Endothelial cell of umbilical vein (primary cell): ENCODE results near the gene PTDSS2. TPM values are rescaled to one million over a fixed set of nuclear protein-coding genes. Genes with fewer than 3 reads are reported as not detected.

ENCODE experiments used
- BruUV-seq: library from RNA; stranded (reverse); fragments of 400-500 nt; replicated peaks from 2 replicates; lab custom pipeline; 2021; lab: Mats Ljungman, UMichigan
- CTCF ChIA-PET: fragments of 300-600, 350-600 bp; sonication (Branson Sonifier 250); formaldehyde crosslinking; loops from one replicate; lab custom pipeline; 2021; ENCODE audit warnings: antibody characterized with exemption, inconsistent platforms; lab: Charles Lee
- POLR2A ChIA-PET: fragments of 300-600, 350-600 bp; sonication (Branson Sonifier 250); formaldehyde crosslinking; loops from one replicate; lab custom pipeline; 2021; ENCODE audit warnings: antibody characterized with exemption, inconsistent platforms; lab: Charles Lee
- DNase-seq: peaks from one replicate; pipeline ENCODE4 v3.0.0-alpha.2; 2011; ENCODE audit warnings: low read depth, low spot score
- FAIRE-seq: peaks from 2 replicates; lab custom pipeline; 2011; peaks lifted over from hg19 to GRCh38; lab: Jason Lieb, UNC
- H2AFZ ChIP-seq: 2 replicates; pipeline ENCODE4 v1.6.0; 2012; ENCODE audit warnings: low read depth, low read length, control low read depth, inconsistent platforms
- H3K27ac ChIP-seq: 2 replicates; pipeline ENCODE4 v1.5.1; 2011; ENCODE audit warnings: low read depth, mild to moderate bottlenecking, control low read depth, low read length, moderate library complexity; ENCODE audit not compliant: insufficient read depth
- H3K27me3 ChIP-seq, 2 experiments: 2 replicates each; pipeline versions ENCODE4 v1.6.0 to v1.6.1; 2011; ENCODE audit warnings: low read length in 2 of 2, mixed read lengths in 1 of 2; ENCODE audit not compliant: control insufficient read depth in 2 of 2, insufficient read depth in 2 of 2
- H3K36me3 ChIP-seq, 2 experiments: 2 replicates in 1 of 2; 3 replicates in 1 of 2; pipeline ENCODE4 v1.5.1; 2011; ENCODE audit warnings: low read length in 2 of 2, mild to moderate bottlenecking in 1 of 2, moderate library complexity in 1 of 2; ENCODE audit not compliant: control insufficient read depth in 2 of 2, insufficient read depth in 2 of 2; ENCODE audit errors: extremely low read depth in 1 of 2
- H3K4me1 ChIP-seq: 3 replicates; pipeline ENCODE4 v1.5.1; 2011; ENCODE audit warnings: mild to moderate bottlenecking, low read length; ENCODE audit not compliant: control insufficient read depth, insufficient read depth; ENCODE audit errors: extremely low read depth
- H3K4me2 ChIP-seq: 2 replicates; pipeline ENCODE4 v1.6.1; 2011; ENCODE audit warnings: low read length, control low read depth, mixed read lengths; ENCODE audit not compliant: insufficient read depth
- H3K4me3 ChIP-seq, 3 experiments: fragments of 200-600 bp in 1 of 3; sonication (generic), shearing (Covaris generic) in 1 of 3; replicated peaks in 1 of 3; 2 replicates each; pipeline ENCODE4 v1.5.1; 2011 to 2016; ENCODE audit warnings: control low read depth in 3 of 3, low read length in 3 of 3, mild to moderate bottlenecking in 2 of 3, inconsistent platforms in 1 of 3, low read depth in 1 of 3, moderate library complexity in 1 of 3; ENCODE audit not compliant: insufficient read depth in 1 of 3
- H3K79me2 ChIP-seq: 2 replicates; pipeline ENCODE4 v1.6.0; 2012; ENCODE audit warnings: low read length, inconsistent platforms; ENCODE audit not compliant: control insufficient read depth, insufficient read depth
- H3K9ac ChIP-seq: replicated peaks from 2 replicates; pipeline ENCODE3; 2011; ENCODE audit warnings: low read length, control low read depth; ENCODE audit not compliant: insufficient read depth; ENCODE audit errors: extremely low read depth
- H3K9me1 ChIP-seq: replicated peaks from 3 replicates; pipeline ENCODE4 v1.6.0; 2011; ENCODE audit warnings: mild to moderate bottlenecking, low read length; ENCODE audit not compliant: control insufficient read depth, insufficient read depth; ENCODE audit errors: extremely low read depth
- H3K9me3 ChIP-seq: replicated peaks from 2 replicates; pipeline ENCODE4 v1.5.1; 2012; ENCODE audit warnings: low read length, inconsistent platforms; ENCODE audit not compliant: control insufficient read depth, insufficient read depth
- H4K20me1 ChIP-seq: replicated peaks from 2 replicates; pipeline ENCODE3; 2011; ENCODE audit warnings: mild to moderate bottlenecking, low read length; ENCODE audit not compliant: control insufficient read depth, insufficient read depth; ENCODE audit errors: extremely low read depth
- EZH2 ChIP-seq: IDR thresholded peaks from 2 replicates; pipeline ENCODE4 v1.6.1; 2012; ENCODE audit warnings: borderline replicate concordance, low read depth, mild to moderate bottlenecking, moderate library complexity, low read length, inconsistent platforms; ENCODE audit not compliant: severe bottlenecking
- FOS ChIP-seq: IDR thresholded peaks from 2 replicates; pipeline ENCODE4 v1.6.1; 2011; ENCODE audit warnings: mild to moderate bottlenecking, low read length, moderate library complexity, borderline replicate concordance; ENCODE audit not compliant: insufficient read depth
- GATA2 ChIP-seq: IDR thresholded peaks from 2 replicates; pipeline ENCODE4 v1.7.0; 2011; ENCODE audit warnings: low read depth, mild to moderate bottlenecking, moderate library complexity, mixed read lengths, low read length; ENCODE audit not compliant: insufficient read length, insufficient read depth
- JUN ChIP-seq: IDR thresholded peaks from 2 replicates; pipeline ENCODE4 v1.6.1; 2011; ENCODE audit warnings: borderline replicate concordance, low read depth; ENCODE audit not compliant: insufficient read length, insufficient read depth
- MYC ChIP-seq: IDR thresholded peaks from one replicate; pipeline ENCODE4 v1.6.1; 2011; ENCODE audit warnings: mild to moderate bottlenecking, low read depth, low read length
- POLR2A ChIP-seq: IDR thresholded peaks from 2 replicates; pipeline ENCODE4 v1.6.1; 2012; ENCODE audit warnings: low read depth, mild to moderate bottlenecking, control low read depth, low read length
- POLR2AphosphoS5 ChIP-seq: IDR thresholded peaks from 2 replicates; pipeline ENCODE4 v1.6.1; 2012; ENCODE audit warnings: low read depth, mild to moderate bottlenecking, control low read depth, low read length, moderate library complexity; ENCODE audit not compliant: insufficient read depth
- dilution Hi-C: fragments of 300-500 bp; cut with MboI; formaldehyde crosslinking; loops from one replicate; pipeline ENCODE4 v1.15.0; 2019; ENCODE audit warnings: low sequenced_read_pairs; ENCODE audit not compliant: extremely low pct_ligation_motif_present
- intact Hi-C: fragments of 100-400 bp; cut with micrococcal nuclease; formaldehyde crosslinking; loops from one replicate; pipeline ENCODE4 v1.10.0; 2022
- polyA plus RNA-seq, 4 experiments: library from polyadenylated mRNA; depleted of rRNA in 3 of 4; stranded (reverse) in 3 of 4; unstranded in 1 of 4; fragments of >200 nt; gene quantifications; 2 replicates each; pipeline versions ENCODE4 v1.2.1 to v1.2.3, GENCODE V29; 2011 to 2012; ENCODE audit warnings: missing spikeins in 1 of 4
- total RNA-seq: library from RNA; stranded (reverse); gene quantifications from 2 replicates; pipeline ENCODE4 v1.2.3, GENCODE V29; 2021
- TF ChIP-seq, protein P1 (sequence below): IDR thresholded peaks from 2 replicates; pipeline ENCODE4 v1.6.1; 2011; ENCODE audit not compliant: insufficient read depth, insufficient read length
- TF ChIP-seq, protein P2 (sequence below), 2 donors: IDR thresholded peaks; 1 replicate in 1 of 2; 2 replicates in 1 of 2; pipeline ENCODE4 v1.5.1; 2011; ENCODE audit warnings: low read length in 2 of 2, mild to moderate bottlenecking in 2 of 2, moderate library complexity in 2 of 2, control low read depth in 1 of 2, inconsistent platforms in 1 of 2, low read depth in 1 of 2; ENCODE audit not compliant: insufficient read depth in 1 of 2; ENCODE audit errors: extremely low read depth in 1 of 2

PTDSS2 gene
- total and polyA plus RNA-seq, 2 donors (not counting 3 experiments of a cell fraction or from before 2014, with no cell fraction given): 41.4 to 46.8 TPM

DNA sequence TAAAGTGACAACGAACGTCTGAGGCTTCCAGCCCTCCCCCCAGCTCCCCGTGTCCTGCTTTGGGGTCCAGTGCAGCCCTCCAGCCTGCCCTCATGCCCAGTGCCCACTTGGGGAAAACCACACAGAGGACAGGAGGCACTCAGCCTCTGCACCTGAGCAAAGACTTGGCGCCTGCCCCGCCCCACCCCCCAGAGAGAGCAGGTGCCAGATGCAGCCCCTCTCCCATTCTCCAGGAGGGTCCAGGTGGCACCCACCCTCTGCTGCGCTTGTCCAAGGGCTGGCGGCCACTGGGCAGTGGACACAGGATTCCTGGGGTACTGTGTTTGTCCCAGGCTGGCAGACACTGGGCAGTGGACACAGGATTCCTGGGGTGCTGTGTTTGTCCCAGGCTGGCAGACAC is 41.3 kb downstream of the PTDSS2 start:
- dilution Hi-C loops: no loop called here
- Histone ChIP-seq H3K79me2 (no peaks in the 10 kb centered on the region), H3K9me3 (no peaks in the 10 kb centered on the region), H3K27me3 (no peaks in the 10 kb centered on the region), H4K20me1 (no peaks in the 10 kb centered on the region), H3K4me1 (no peaks in the 10 kb centered on the region), H2AFZ (no peak overlapping the region), H3K9ac (no peak overlapping the region), H3K4me3 (no peak overlapping the region), H3K9me1 (no peaks in the 10 kb centered on the region), H3K27ac (no peak overlapping the region), H3K4me2 (no peak overlapping the region), H3K36me3 (peaks cover 2 to 32% of the 10 kb centered on the region in 2 experiments)
- TF ChIP-seq POLR2AphosphoS5: no peak
- TF ChIP-seq POLR2A: no peak
- no peak for TF ChIP-seq JUN
- no peak for TF ChIP-seq MYC
- TF ChIP-seq, protein P1, sequence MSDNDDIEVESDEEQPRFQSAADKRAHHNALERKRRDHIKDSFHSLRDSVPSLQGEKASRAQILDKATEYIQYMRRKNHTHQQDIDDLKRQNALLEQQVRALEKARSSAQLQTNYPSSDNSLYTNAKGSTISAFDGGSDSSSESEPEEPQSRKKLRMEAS: no peak
- no peak for TF ChIP-seq FOS
- no peak for TF ChIP-seq EZH2
- no peak for TF ChIP-seq GATA2
- TF ChIP-seq, protein P2, sequence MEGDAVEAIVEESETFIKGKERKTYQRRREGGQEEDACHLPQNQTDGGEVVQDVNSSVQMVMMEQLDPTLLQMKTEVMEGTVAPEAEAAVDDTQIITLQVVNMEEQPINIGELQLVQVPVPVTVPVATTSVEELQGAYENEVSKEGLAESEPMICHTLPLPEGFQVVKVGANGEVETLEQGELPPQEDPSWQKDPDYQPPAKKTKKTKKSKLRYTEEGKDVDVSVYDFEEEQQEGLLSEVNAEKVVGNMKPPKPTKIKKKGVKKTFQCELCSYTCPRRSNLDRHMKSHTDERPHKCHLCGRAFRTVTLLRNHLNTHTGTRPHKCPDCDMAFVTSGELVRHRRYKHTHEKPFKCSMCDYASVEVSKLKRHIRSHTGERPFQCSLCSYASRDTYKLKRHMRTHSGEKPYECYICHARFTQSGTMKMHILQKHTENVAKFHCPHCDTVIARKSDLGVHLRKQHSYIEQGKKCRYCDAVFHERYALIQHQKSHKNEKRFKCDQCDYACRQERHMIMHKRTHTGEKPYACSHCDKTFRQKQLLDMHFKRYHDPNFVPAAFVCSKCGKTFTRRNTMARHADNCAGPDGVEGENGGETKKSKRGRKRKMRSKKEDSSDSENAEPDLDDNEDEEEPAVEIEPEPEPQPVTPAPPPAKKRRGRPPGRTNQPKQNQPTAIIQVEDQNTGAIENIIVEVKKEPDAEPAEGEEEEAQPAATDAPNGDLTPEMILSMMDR (IDR thresholded peaks at IDR 0.05; ENCODE audit: extremely low read depth in 1 of 2, insufficient read depth in 1 of 2, low read depth in 1 of 2, low read length in 2 of 2): no peak
- CTCF ChIA-PET: no interaction called here
- BruUV-seq: no TSS peak
- FAIRE-seq: no peak
- intact Hi-C loops: no loop called here
- DNase-seq: no peak
- POLR2A ChIA-PET: no interaction called here
